ENCODE results near the gene CPAMD8.

DNA sequence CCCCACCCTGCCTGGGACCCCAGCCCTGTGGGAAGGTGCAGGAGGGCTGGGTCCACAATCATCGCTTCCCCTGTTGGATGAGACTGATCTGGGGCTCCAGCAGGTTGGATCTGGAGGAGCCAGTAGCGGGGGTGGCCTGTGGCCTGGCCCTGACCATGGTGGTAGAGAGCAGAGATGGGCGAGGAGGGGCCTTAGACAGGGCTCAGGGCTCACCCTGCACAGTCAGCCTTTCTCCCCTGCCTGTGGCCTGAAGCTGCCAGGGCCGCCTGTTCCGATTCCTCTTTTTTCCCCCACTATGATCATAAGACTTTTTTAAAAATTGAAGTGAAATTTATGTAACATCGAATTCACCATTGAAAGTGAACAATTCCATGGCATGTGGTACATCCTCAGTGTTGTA, 179.2 kb downstream of the CPAMD8 start:
- TF ChIP-seq, protein P1, sequence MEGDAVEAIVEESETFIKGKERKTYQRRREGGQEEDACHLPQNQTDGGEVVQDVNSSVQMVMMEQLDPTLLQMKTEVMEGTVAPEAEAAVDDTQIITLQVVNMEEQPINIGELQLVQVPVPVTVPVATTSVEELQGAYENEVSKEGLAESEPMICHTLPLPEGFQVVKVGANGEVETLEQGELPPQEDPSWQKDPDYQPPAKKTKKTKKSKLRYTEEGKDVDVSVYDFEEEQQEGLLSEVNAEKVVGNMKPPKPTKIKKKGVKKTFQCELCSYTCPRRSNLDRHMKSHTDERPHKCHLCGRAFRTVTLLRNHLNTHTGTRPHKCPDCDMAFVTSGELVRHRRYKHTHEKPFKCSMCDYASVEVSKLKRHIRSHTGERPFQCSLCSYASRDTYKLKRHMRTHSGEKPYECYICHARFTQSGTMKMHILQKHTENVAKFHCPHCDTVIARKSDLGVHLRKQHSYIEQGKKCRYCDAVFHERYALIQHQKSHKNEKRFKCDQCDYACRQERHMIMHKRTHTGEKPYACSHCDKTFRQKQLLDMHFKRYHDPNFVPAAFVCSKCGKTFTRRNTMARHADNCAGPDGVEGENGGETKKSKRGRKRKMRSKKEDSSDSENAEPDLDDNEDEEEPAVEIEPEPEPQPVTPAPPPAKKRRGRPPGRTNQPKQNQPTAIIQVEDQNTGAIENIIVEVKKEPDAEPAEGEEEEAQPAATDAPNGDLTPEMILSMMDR (conservative IDR thresholded peaks at IDR 0.05; ENCODE audit: low read depth, low read length): no peak
- no peak for TF ChIP-seq EZH2phosphoT487 (IDR thresholded peaks at IDR 0.05; ENCODE audit: borderline replicate concordance, low read length)
- TF ChIP-seq EZH2 (IDR thresholded peaks at IDR 0.05; ENCODE audit: low read length, unreplicated experiment): no peak

Data from PC-3 (cell line).